ENCODE results near the gene CTNNA2. TPM values are rescaled to one million over a fixed set of nuclear protein-coding genes. Genes with fewer than 3 reads are reported as not detected.

The CTNNA2 gene
- total RNA-seq, 1 experiment from 2014 or later = not detected

DNA sequence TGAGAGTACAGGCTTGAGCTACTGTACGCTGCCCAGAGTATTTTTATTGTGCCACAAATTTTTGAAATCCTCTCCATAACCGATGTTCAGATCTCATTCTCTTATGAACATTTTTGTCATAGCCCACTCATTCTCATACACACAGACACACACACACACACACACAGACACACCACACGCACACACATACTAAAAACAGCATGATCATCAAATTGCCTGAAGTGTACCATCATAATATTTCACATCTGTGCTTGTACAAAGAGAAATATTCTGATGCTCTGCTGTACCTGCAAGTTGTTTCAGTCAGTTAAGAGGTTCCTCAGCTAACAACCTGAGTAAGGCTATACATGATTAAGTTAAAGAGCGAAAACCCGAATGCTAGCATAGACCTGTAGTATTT lies 696.6 kb downstream of the CTNNA2 start:
- POLR2A ChIA-PET (ENCODE audit: unreplicated experiment) = no interaction called here
- Histone ChIP-seq H2AFZ (no peak overlapping the region), H3F3A (ENCODE audit: insufficient read depth, low read depth) (no peaks in the 10 kb centered on the region), H3K4me2 (no peak overlapping the region), H3K4me1 (replicated peaks; ENCODE audit: insufficient read depth) (no peaks in the 10 kb centered on the region), H3K79me2 (ENCODE audit: low read depth) (no peaks in the 10 kb centered on the region), H3K27me3 (ENCODE audit: insufficient read depth, low read depth) (no peaks in the 10 kb centered on the region), H3K4me3 (no peak overlapping the region), H4K20me1 (ENCODE audit: insufficient read depth) (no peaks in the 10 kb centered on the region), H3K36me3 (ENCODE audit: low read depth) (no peaks in the 10 kb centered on the region), H3K9me2 (ENCODE audit: insufficient read depth) (no peaks in the 10 kb centered on the region), H3K9me3 (ENCODE audit: insufficient read depth, low read depth) (no peaks in the 10 kb centered on the region), H3K27ac (no peak overlapping the region)
- CTCF ChIA-PET = no interaction called here
- TF ChIP-seq CTCF (conservative IDR thresholded peaks at IDR 0.05) (no peak), EZH2 (IDR thresholded peaks at IDR 0.05; ENCODE audit: low read depth) (no peak)
- BruUV-seq (replicated peaks) = no TSS peak
- DNase-seq = no peak
- intact Hi-C loops (cut with micrococcal nuclease; ENCODE audit: unreplicated experiment) = no loop called here

- Histone ChIP-seq H3K36me3 (ENCODE audit: low read depth) (no peaks in the 10 kb centered on the region), H2AFZ (no peak overlapping the region), H4K20me1 (ENCODE audit: insufficient read depth) (no peaks in the 10 kb centered on the region), H3K9me3 (ENCODE audit: insufficient read depth, low read depth) (no peaks in the 10 kb centered on the region), H3K79me2 (ENCODE audit: low read depth) (no peaks in the 10 kb centered on the region), H3K4me2 (no peak overlapping the region), H3K4me3 (no peak overlapping the region), H3K4me1 (replicated peaks; ENCODE audit: insufficient read depth) (no peaks in the 10 kb centered on the region), H3F3A (ENCODE audit: insufficient read depth, low read depth) (no peaks in the 10 kb centered on the region), H3K9me2 (ENCODE audit: insufficient read depth) (no peaks in the 10 kb centered on the region), H3K27ac (no peak overlapping the region), H3K27me3 (ENCODE audit: insufficient read depth, low read depth) (no peaks in the 10 kb centered on the region)
- ChIA-PET POLR2A (ENCODE audit: unreplicated experiment) (no interaction called here), CTCF (no interaction called here)
- BruUV-seq (replicated peaks) = no TSS peak
- intact Hi-C loops (cut with micrococcal nuclease; ENCODE audit: unreplicated experiment) = no loop called here
- TF ChIP-seq CTCF (conservative IDR thresholded peaks at IDR 0.05) (no peak), EZH2 (IDR thresholded peaks at IDR 0.05; ENCODE audit: low read depth) (no peak)
- DNase-seq = no peak
Observed at GRCh38 chr2:80217446-80217845, 704.6 kb downstream of the CTNNA2 start.

GRCh38 chr2:80222644-80223043 lies 709.8 kb downstream of the CTNNA2 start:
- ChIA-PET POLR2A (ENCODE audit: unreplicated experiment) (no interaction called here), CTCF (no interaction called here)
- Histone ChIP-seq H3K4me1 (replicated peaks; ENCODE audit: insufficient read depth) (no peaks in the 10 kb centered on the region), H3F3A (ENCODE audit: insufficient read depth, low read depth) (no peaks in the 10 kb centered on the region), H3K27me3 (ENCODE audit: insufficient read depth, low read depth) (no peaks in the 10 kb centered on the region), H4K20me1 (ENCODE audit: insufficient read depth) (no peaks in the 10 kb centered on the region), H3K4me3 (no peak overlapping the region), H3K79me2 (ENCODE audit: low read depth) (no peaks in the 10 kb centered on the region), H3K36me3 (ENCODE audit: low read depth) (no peaks in the 10 kb centered on the region), H3K9me2 (ENCODE audit: insufficient read depth) (no peaks in the 10 kb centered on the region), H2AFZ (no peak overlapping the region), H3K9me3 (ENCODE audit: insufficient read depth, low read depth) (no peaks in the 10 kb centered on the region), H3K4me2 (no peak overlapping the region), H3K27ac (no peak overlapping the region)
- no peak for TF ChIP-seq EZH2 (IDR thresholded peaks at IDR 0.05; ENCODE audit: low read depth)
- TF ChIP-seq CTCF (conservative IDR thresholded peaks at IDR 0.05) = no peak
- no peak for DNase-seq
- no TSS peak for BruUV-seq (replicated peaks)
- intact Hi-C loops (cut with micrococcal nuclease; ENCODE audit: unreplicated experiment) = no loop called here

Measured in PC-9 (cell line).